Measurements from ENCODE around the gene RPS3.

DNA sequence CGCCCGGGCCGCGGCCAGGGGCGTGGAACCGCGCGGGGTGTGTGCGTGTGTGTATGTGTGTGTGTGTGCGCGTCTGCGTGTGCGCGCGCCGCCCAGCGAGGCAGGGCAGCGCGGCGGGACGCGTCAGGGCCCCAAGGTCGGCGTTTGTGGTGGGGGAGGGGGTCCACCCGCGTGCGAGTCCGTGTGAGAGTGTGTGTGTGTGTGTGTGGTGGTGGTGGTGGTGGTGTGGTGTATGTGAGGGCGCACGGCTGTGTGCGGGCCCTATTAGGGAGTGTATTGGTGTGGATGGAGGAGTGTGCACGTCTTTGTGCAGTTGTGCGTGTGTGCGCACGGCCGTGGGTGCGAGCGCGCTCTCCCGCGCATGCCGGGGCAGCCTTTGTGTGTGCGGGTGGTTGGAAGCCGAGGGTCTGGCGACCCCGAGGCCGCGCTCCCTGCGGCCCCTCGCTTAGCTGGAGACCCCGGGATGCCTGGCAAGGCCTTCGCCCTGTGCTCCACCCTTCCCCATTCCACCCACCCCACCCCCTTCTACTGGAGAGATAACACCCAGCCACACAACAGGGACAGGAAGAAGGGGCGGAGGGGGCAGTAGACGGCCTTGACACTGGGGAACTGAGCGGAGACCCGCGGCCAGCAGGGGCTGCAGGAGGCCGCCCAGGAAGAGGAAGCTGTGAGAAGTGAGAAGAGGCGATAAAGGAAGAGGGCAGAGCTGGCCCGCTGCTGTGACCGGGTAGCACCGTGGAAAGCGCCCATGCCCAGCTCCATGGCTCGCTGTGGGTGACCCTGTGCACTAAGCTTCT, 47.3 kb upstream of the RPS3 start:
- TF ChIP-seq CTCF (IDR thresholded peaks at IDR 0.05 in 4 of 5, conservative IDR thresholded peaks at IDR 0.05 in 1 of 5) (no peak), POLR2A (IDR thresholded peaks at IDR 0.05) (no peak)
